ENCODE data around the gene KRT6C.

- TF ChIP-seq POLR2AphosphoS5 (IDR thresholded peaks at IDR 0.05; ENCODE audit: low read depth, low read length) (no peak), TAF1 (IDR thresholded peaks at IDR 0.05; ENCODE audit: borderline replicate concordance, low read depth, low read length) (no peak), POLR2A (IDR thresholded peaks at IDR 0.05; ENCODE audit: low read depth, low read length) (no peak)
Observed at GRCh38 chr12:52506858-52507715, 33.5 kb upstream of the KRT6C start.
